ENCODE data around the gene UBA1.

UBA1 gene

GRCh38 chrX:47187106-47187677 is 6.4 kb upstream of the UBA1 start:
- TF ChIP-seq CTCF (IDR thresholded peaks at IDR 0.05; ENCODE audit: insufficient read depth, low read depth, low read length, missing control alignments) = no peak
- H3K4me3 ChIP-seq (ENCODE audit: low read length) = no peak overlapping the region
- no peak for DNase-seq (ENCODE audit: low read depth)

- H3K4me3 ChIP-seq (ENCODE audit: low read length) = no peak overlapping the region
- TF ChIP-seq CTCF (IDR thresholded peaks at IDR 0.05; ENCODE audit: insufficient read depth, low read depth, low read length, missing control alignments) = no peak
- no peak for DNase-seq (ENCODE audit: low read depth)
Measured at GRCh38 chrX:47189906-47190305, 3.7 kb upstream of the UBA1 start.

GRCh38 chrX:47190445-47191269 is 3.0 kb upstream of the UBA1 start:
- peak overlapping the region; percentile 66 for H3K4me3 ChIP-seq (ENCODE audit: low read length)
- no peak for TF ChIP-seq CTCF (IDR thresholded peaks at IDR 0.05; ENCODE audit: insufficient read depth, low read depth, low read length, missing control alignments)
- DNase-seq (ENCODE audit: low read depth) = peak; percentile 91

- no peak for TF ChIP-seq CTCF (IDR thresholded peaks at IDR 0.05; ENCODE audit: insufficient read depth, low read depth, low read length, missing control alignments)
- peak; percentile 78 for DNase-seq (ENCODE audit: low read depth)
- H3K4me3 ChIP-seq (ENCODE audit: low read length) = peak overlapping the region; percentile 66
Measured at GRCh38 chrX:47191331-47191730, 2.3 kb upstream of the UBA1 start.

- no peak for DNase-seq (ENCODE audit: low read depth)
- TF ChIP-seq CTCF (IDR thresholded peaks at IDR 0.05; ENCODE audit: insufficient read depth, low read depth, low read length, missing control alignments) = no peak
- H3K4me3 ChIP-seq (ENCODE audit: low read length) = peak overlapping the region; percentile 66
Measured at GRCh38 chrX:47191806-47192401, 1.7 kb upstream of the UBA1 start.

- H3K4me3 ChIP-seq (ENCODE audit: low read length) = peak overlapping the region; percentile 74
- no peak for TF ChIP-seq CTCF (IDR thresholded peaks at IDR 0.05; ENCODE audit: insufficient read depth, low read depth, low read length, missing control alignments)
- no peak for DNase-seq (ENCODE audit: low read depth)
Measured at GRCh38 chrX:47194194-47194787, 662 bp downstream of the UBA1 start.
